Cardiac fibroblast (primary cell): ENCODE measurements around the gene RDH12.
"Not testable (repeated sequence)": the region's sequence is repeated elsewhere in the genome, so short reads cannot be mapped to it uniquely, and the experiment has no call there.

Experiments
- DNase-seq, 2 donors: peaks; one replicate each; pipeline versions ENCODE4 v3.0.0 to v3.0.0-alpha.2; 2010; ENCODE audit warnings: low read depth in 2 of 2
- H3K4me3 ChIP-seq, 2 donors: replicated peaks in 1 of 2; 1 replicate in 1 of 2; 2 replicates in 1 of 2; pipeline ENCODE4 v1.5.1; 2011; ENCODE audit warnings: low read depth in 2 of 2, low read length in 2 of 2, mild to moderate bottlenecking in 2 of 2, moderate library complexity in 1 of 2
- CTCF ChIP-seq: IDR thresholded peaks from one replicate; pipeline ENCODE4 v1.5.1; 2011; ENCODE audit warnings: low read depth, mild to moderate bottlenecking, low read length, inconsistent platforms

RDH12 gene

DNA sequence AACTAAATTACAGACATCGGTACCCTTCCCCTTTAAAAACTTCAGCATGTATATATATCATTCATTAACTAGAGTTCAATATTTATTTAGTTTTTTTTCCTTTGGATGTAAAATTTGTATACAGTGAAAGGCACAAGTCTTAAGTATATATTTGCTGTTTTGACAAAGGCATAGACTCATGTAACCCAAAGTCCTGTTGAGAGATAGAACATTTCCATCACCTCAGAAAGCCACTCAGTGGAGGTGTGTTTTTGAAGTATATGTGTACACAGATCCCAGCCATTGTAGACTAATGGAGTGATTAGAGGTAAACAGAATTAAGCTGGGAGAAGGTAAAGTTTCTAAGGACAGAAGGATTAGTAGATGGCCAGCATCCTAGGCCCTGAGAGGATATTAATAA, 15.4 kb downstream of the RDH12 start:
- no peak for DNase-seq
- H3K4me3 ChIP-seq, result no peak overlapping the region
- no peak for TF ChIP-seq CTCF

DNA sequence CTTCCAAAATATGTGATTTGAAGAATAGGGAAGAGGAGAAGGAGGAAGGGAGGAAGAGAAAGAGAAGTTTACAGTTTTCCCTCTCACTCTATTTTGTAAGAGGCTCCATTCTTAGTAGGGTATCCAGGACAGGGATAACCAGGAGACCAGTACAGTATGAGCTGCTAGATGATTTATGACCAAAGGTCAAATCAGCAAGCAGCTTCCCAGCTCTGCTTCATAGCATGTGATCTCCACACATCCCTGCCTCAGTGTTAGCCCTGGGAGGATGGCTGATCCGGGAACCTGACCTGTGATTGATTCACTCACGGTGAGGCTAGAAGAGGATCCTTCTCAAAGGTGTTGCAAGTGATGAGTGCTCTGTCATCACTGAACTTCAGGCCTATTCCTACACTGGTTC, 16.6 kb downstream of the RDH12 start:
- no peak overlapping the region for H3K4me3 ChIP-seq
- no peak for TF ChIP-seq CTCF
- DNase-seq, result no peak

DNA sequence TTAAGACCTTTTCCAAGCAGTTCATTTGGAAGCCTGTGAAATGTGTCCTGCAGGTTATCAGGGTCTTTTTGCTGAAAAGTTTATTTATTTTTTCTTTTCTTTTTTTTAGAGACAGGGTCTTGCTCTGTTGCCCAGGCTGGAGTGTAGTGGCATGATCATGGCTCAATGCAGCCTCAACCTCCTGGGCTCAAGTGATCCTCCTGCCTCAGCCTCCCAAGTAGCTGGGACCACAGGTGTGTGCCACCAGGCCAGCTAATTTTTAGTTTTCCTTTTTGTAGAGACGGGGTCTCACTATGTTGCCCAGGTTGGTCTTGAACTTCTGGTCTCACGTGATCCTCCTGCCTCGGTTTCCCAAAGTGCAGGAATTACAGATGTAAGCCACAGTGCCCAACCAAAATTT, 17.7 kb downstream of the RDH12 start:
- not testable (repeated sequence) for H3K4me3 ChIP-seq, DNase-seq

DNA sequence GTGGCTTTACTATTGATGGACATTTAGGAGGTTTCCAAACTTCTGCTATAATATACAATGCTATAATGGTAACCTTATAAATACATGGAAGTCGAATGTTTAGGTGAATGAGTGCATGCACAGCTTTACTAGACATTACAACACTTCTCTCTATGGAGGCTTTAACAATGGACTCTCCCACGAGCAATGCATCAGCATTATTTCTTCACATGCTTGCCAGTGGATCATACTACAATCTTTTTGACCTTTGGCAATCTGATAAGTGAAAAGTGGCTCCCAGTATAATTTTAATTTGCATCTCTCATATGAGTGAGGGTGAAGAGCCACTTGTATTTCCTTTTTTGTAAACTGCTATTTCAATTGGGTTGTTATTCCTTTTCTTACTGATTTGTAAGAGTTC, 18.2 kb downstream of the RDH12 start:
- no peak overlapping the region for H3K4me3 ChIP-seq
- TF ChIP-seq CTCF, result no peak
- no peak for DNase-seq

GRCh38 chr14:67721875-67722274, 20.2 kb downstream of the RDH12 start:
- DNase-seq, result no peak
- no peak overlapping the region for H3K4me3 ChIP-seq
- TF ChIP-seq CTCF, result no peak

- H3K4me3 ChIP-seq, result no peak overlapping the region
- TF ChIP-seq CTCF, result no peak
- peak; percentile 33 to 78 for DNase-seq
Measured at GRCh38 chr14:67722293-67722692, 20.6 kb downstream of the RDH12 start.

DNA sequence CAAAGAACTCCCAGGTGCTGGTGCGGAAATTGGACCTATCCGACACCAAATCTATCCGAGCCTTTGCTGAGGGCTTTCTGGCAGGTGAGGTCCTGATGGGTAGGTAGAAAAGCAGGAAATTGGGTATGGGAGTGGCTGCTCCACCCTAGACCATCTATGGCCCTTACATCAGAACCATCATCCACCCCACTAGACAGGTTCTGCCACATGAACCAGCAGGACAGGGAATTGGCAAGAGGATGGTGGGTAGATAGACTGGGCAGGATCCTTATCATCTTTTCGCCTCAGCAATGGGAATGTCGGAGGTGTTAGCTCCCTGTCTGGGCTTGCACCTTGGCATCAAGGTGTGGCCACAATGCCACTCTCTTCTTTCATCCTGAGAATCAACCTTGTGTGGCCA, 23.5 kb downstream of the RDH12 start:
- no peak for TF ChIP-seq CTCF
- DNase-seq, result no peak
- no peak overlapping the region for H3K4me3 ChIP-seq
